ENCODE measurements around the gene RNF152.

DNA sequence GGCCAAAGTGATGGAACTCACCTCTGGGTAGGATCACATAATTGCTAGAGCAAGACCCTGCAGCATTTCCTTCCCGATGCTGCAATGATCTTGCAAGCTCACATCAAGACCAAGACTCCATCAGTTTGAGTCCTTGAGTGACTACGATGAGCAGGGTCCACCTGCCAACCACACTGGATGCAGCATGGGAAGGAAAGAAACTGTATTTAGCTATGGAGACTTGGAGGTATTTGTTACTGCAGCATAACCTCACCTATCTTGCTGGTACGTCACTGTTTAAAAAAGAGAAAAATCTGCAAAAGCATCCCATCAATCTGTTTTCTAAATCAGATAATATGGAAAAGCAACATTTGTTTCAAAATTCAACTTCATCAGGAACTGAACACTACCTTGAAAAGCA lies 2.5 kb downstream of the RNF152 start:
- TF ChIP-seq, protein P1, sequence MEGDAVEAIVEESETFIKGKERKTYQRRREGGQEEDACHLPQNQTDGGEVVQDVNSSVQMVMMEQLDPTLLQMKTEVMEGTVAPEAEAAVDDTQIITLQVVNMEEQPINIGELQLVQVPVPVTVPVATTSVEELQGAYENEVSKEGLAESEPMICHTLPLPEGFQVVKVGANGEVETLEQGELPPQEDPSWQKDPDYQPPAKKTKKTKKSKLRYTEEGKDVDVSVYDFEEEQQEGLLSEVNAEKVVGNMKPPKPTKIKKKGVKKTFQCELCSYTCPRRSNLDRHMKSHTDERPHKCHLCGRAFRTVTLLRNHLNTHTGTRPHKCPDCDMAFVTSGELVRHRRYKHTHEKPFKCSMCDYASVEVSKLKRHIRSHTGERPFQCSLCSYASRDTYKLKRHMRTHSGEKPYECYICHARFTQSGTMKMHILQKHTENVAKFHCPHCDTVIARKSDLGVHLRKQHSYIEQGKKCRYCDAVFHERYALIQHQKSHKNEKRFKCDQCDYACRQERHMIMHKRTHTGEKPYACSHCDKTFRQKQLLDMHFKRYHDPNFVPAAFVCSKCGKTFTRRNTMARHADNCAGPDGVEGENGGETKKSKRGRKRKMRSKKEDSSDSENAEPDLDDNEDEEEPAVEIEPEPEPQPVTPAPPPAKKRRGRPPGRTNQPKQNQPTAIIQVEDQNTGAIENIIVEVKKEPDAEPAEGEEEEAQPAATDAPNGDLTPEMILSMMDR (IDR thresholded peaks at IDR 0.05) = no peak
- TF ChIP-seq POLR2A (IDR thresholded peaks at IDR 0.05) = no peak
